Measurements from ENCODE around the gene CDK5RAP3.
A peak's percentile ranks its signal among the peaks of the same experiment; 100 is the strongest.

Gene CDK5RAP3

DNA sequence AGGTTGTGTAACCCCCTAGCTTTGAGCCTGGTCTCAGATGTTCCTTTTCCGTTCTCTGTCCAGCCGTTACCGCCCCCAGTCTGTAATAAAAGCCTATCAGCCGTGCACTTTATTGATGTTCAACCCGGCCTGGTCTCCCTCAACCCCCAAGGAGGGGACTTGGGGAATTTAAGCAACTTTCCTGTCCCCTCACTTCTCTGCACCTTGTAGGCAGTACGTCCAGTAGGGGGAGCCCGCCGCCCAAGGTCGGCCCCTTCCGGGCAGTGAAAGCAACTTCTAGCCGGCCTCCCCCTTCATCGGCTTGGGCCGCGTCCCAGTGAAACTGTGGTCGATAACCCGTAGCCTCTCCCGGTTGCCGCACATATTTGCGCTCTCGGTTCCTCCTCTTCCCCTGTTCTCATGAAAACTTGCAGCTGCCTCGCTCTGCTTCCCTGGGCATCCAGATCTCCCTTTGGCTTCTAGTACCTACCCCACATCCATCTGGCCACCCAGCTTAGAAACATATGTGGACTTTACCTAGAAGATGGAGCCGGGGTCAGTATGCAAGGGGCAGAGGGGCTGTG is 21.6 kb upstream of the CDK5RAP3 start:
- DNase-seq: peak; percentile 84 to 87

- DNase-seq: no peak
These were observed 21.0 kb upstream of the CDK5RAP3 start for GRCh38 chr17:47949946-47950345.

DNA sequence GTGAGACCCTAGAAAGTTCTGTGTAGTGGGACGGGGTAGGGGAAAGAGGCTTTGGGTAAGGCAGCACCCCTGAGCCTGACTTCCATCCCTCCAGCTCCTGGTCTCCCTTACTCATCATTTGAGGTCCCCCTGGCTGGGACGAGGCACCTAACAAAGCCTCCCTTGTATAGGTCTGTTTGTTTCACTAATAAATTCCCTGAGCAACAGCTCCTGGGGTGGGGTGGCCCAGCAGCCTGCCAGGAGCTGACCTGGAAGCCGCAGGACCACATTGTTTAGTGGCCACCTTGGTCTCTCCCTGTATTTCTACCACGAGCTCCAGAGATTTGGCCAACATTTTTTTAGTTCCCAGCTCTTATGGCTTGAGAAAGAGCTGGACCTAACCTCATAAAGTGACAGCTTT is 20.5 kb upstream of the CDK5RAP3 start:
- no peak for DNase-seq

DNA sequence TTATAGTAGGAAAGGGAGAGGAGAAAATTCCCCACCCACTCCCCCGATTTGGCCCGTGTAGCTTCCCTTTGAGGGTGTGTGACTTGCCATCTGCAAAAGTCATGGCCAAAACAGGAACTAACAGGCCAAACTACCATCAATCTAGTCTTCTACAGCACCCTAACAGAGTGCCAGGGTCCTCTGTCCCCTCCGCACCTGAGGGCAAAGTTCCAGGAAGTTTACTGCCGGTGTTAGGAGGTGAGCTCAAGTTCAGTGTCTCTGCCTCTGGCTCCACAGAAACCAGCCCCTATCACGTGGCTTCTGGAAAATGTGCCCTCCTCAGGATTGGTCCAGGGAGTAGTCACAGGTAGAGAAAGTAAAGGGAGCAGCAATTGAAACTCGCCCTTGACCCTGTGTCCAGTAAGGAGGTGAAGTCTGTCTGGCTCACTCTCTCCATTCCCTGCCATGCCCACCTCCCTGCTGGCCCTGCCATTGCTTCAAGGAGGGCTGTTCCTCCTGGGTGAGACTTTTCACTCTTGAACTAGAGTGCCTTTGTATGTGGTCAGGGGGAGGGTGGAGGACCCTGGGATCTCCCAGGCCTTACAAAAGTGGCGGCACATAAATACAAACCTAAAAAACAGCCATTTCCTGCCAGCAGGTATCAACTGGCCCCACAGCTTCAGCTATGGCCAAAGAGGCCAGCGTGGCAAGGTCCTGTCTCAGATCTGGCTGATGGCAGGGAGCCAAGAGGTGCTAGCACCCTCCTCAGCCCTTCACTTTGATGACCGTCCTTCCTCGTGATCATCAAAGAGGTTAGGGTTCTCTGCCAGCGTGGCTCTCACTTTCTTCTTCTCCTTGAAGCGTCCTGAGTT is 18.5 kb upstream of the CDK5RAP3 start:
- no peak for DNase-seq

DNA sequence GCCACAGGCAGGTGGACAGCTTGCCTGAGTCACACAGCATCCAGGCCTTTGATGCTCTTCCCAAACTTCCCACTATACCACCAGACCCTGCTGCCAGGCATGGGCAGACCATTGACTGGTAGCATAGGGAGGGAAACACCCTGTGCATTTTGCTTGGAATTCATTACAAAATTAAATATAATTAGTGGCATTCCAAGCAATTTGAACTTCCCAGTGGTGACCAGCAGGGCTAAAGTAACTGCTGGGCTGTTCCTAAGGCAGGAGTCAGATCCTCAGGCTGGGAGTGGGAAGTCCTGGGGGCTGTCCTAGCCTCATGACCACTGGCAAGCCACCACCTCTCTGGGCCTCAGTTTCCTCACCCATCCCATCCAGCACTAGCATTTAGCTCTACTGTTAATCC is 17.0 kb upstream of the CDK5RAP3 start:
- no peak for DNase-seq

DNA sequence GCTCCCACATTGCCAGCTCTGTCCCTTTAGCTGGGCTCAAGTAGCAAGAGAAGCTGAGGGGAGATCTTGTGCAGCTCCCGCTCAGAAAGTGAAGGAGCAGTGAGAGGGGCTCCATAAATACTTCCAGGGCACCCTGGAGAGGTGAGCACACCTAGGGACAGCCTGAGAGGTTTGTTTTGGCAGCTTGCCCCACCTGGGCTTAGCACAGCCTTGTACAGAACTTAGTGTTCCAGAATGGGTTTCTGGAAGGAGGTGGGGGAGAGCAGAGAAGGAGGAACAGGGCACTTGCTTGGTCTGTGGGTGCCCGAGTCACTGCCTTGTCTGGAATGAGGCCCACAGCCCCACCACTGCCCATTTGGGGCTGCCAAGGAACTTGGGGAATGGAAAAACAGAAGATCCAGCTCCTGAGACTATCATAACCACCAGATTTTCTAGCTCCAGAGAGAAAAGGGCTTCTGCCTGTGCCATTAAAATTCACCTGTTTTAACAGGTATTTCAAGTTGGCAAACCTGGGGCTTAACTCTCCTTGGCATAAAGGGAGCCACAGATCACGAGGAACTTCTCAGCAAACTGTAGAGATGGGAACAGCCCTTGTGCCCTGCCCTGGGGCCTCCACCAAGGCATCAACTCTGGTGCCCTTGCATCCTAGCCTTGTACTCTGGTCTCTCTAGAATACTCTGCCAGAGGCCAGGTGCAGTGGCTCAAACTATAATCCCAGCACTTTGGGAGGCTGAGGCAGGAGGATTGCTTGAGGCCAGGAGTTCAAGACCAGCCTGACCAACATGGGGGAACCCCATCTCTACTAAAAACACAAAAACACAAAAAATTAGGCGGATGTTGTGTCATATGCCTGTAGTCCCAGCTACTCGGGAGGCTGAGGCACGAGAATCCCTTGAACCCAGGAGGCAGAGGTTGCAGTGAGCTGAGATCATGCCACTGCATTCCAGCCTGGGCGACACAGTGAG is 15.1 kb upstream of the CDK5RAP3 start:
- DNase-seq: no peak

DNA sequence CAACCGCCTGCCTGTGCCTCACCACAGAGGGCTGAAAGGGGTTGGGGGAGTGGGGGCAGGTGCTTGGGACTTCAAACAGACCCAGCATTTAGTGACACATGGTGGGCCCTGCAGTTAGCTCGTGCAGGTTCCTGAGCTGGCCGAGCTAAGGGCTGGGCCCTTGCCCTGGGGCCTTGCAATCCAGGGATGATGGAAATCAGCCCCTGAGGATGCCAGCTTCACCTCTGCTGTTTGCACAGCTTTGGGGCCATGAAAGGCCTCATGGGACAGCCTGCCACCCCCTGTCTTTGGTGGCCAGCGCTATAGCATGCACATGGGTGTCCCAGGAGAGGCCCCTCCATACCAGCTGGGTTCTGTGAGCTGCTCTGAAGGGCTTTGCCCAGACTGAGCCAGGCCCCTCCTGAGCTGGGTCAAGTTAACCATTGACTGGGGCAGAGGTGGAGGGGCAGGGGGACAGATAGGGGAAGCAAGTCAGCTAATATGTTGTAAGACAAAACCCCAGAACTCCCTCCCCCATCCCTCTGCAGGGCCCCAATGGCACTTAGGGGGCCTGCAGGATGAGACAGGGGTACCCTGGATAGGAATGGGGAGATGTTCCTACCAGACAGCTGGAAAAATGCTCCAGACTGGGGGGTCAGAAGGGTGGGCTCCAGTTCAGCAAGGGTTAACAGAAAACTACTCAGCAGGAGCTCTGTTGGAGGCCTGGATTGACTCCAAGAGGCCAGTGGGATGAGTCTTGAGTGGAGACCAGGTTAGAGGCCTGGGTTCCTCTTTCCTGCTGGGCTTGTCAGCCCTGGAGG is 13.9 kb upstream of the CDK5RAP3 start:
- DNase-seq: no peak

- DNase-seq: no peak
These were observed 13.1 kb upstream of the CDK5RAP3 start, which contains the start of gene PRR15L for GRCh38 chr17:47957591-47958490. PRR15L (minus strand) TSS chr17:47957883; CDS start chr17:47953234, 4,649 bp downstream.

GRCh38 chr17:47959825-47960655 is 10.9 kb upstream of the CDK5RAP3 start:
- DNase-seq: no peak

DNA sequence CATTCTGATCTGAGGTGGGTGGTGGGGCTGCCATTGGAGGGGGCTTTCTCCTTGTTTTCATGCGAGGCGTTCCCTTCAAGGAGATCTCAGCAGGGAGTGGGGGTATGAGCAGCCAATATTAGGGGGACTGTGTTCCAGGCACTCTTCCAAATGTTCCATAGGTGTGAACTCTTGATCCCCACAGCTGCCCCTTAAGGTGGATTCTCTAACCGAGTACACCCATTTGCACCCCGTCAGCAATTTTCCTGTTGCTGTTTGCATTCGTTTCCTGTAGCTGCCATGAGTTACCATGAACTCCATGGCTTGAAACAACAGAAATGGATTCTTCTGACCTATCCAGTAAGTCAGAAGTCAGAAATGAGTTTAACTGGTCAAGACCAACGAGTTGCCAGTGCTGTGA is 9.5 kb upstream of the CDK5RAP3 start:
- DNase-seq: no peak

DNA sequence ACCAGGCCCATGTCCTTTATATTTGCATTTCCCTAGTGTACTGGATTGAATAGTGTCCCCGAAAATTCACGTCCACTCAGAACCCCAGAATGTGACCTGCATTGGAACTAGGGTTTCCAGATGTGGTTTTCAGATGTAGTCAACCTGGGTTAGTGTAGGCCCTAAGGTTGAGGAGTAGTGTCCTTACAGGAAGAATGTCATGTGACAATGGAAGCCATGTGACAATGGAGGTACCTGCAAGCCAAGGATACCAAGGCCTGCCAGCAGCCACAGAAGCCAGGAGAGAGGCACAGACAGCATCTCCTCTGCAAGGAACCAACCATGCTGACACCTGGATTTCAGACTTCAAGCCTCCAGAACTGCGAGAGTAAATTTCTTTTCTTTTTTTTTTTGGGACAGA is 8.0 kb upstream of the CDK5RAP3 start:
- DNase-seq: no peak

GRCh38 chr17:47964856-47965255 is 6.1 kb upstream of the CDK5RAP3 start:
- no peak for DNase-seq

DNA sequence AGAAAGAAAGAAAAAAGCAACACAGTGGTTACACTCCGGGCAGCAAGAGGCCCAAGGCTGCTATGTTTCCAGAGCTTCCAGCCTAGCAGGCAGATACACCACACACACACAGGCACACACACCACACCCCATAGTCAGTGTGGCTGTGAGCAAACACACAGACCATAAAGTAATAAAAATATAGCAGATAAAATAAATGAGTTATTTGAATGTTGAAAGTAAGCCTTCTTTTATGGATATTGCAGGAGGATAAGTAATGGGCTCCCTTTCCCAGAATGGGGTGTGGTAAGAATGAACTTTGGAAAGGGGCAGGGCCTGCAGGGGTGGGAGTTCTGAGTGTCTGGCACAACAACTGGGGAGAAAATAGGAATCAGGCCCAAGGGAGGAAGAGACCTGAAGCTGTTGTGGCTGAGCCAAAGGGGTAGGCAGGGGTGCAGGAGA is 4.8 kb upstream of the CDK5RAP3 start:
- DNase-seq: no peak

DNA sequence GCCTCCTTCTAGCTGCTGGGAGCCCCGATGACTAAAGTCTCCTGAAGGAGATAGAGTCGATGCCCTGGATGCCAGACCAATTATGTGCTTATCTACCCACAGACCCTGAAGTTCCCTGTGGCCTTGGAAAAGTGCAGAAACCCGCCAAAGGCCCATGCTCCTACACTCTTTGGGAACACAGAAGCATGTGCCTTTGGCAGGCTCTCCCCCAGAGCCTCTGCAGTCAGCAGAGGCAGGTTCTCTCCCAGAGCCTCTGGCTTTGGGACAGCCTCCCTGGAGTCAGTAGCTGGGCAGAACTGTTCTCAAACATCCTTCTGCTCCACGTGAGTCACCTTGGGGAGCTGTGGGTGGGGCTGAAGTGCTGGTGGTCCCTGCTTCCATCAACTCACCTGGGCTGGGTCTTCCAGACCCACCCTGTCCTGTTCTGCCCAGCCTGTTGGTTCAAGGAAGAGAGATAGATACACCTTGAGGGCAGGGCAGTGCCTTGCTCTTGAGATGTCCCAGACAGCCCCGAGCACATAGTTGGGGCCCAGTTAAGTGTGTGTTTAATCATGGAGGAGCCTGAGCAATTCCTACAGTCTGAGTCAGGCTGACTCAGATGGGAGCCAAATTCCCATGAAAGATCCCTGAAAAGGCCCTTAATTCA is 3.2 kb upstream of the CDK5RAP3 start:
- no peak for DNase-seq

GRCh38 chr17:47968836-47969235 is 2.1 kb upstream of the CDK5RAP3 start:
- no peak for DNase-seq

DNA sequence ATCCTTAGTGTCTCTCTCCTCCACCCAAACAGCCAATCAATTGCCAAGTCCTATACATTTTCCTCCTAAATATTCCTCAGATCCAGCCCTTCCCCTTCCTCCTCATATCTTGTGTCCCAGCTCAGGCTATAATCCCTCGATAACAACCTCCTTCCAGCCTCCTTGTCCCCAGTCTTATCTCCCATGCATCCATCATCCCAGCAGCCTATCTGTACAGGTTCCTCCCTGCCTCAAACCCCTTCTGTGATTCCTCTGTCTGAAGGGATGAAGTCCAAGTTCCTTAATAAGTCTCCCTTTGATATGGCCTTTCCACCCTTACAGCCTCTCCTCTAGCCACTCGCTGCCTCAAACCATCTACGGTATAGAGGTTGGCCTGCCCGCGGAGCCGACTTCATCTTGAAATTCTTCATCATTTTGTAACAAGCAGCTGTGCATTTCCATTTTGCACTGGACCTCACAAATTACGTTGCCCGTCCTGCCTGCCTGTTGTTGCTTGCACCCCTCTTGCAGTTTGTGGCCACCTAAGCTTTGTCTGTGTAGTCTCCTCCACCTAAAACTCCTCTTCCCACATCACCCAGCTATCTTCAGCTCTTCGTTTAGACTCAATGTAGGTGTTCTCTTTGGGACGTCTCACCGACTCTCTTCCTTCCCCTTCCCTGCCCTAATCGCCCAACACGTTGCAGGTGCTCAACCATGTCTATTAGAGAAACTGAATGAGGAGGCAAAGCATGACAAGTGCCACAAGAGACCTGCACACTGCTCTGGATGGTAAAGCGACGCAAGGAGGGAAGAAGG is 786 bp upstream of the CDK5RAP3 start:
- DNase-seq: no peak

DNA sequence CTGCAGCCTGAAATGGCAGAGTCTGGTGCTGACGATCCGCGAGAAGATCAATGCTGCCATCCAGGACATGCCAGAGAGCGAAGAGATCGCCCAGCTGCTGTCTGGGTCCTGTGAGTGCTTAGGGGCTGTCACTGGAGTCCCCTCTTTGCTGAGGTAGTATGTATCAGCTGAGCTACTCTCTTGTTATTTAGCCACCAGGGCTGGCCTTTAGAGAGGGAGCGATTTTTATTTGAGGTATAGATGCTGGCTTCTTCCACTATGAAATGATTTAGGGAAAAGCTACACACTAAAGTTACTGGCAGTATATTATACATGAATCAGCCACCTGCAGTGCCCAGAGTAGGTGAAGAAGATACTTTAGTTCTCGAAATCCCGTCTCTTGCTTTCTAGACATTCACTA is 2.6 kb downstream of the CDK5RAP3 start:
- no peak for DNase-seq

DNA sequence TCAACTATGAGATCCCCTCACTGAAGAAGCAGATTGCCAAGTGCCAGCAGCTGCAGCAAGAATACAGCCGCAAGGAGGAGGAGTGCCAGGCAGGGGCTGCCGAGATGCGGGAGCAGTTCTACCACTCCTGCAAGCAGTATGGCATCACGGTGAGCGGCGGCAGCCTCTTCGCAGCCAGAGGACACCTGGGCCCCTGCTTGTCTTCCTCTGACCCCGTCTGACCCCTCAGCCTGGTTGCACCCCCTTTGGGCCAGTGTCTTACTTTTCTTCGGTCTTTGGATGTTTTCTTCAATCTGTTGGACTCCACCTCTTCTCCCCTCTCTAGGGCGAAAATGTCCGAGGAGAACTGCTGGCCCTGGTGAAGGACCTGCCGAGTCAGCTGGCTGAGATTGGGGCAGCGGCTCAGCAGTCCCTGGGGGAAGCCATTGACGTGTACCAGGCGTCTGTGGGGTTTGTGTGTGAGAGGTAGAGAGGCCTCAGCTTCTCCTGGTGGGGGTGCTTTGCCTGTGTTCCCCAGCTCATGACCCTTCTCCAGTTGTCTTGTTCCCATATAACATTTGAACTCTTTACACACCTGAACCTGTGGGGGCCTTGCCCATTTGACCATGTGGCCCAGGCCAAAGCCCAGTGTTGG is 4.4 kb downstream of the CDK5RAP3 start:
- DNase-seq: no peak

DNA sequence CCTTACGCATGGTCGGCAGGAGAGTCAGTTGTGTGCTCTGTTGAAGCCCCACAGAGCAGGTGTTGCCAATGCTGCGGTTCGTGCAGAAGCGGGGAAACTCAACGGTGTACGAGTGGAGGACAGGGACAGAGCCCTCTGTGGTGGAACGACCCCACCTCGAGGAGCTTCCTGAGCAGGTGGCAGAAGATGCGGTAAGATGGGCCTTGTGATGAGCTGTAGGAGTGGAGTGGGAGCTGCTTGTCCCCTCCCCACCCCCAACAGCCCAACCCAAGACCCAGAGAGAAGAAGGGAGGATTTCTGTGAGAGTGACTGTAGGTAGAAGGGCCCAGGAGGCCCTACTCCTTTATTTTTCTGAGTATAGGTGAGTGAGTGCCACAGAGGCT is 4.9 kb downstream of the CDK5RAP3 start:
- no peak for DNase-seq

Measured in stimulated activated CD4-positive, alpha-beta T cell treated with anti-CD3 and anti-CD28 coated beads, Interleukin-2, amount 100 ng/mL, for 48 hours (primary cell).